ENCODE results near the gene PNPLA5. TPM values are rescaled to one million over a fixed set of nuclear protein-coding genes. Genes with fewer than 3 reads are reported as not detected.

Gene PNPLA5
- polyA plus RNA-seq, 2 of the 4 experiments (the other 2 are of a cell fraction) = not detected

GRCh38 chr22:43853328-43853931 lies 38.4 kb downstream of the PNPLA5 start:
- Histone ChIP-seq H3K4me2 (no peak overlapping the region), H3K9me3 (no peaks in the 10 kb centered on the region), H3K4me3 (no peak overlapping the region), H3K27ac (no peak overlapping the region), H3K4me1 (no peaks in the 10 kb centered on the region)
- TF ChIP-seq ZC3H11A (IDR thresholded peaks at IDR 0.05) (no peak), POLR2A (IDR thresholded peaks at IDR 0.05; ENCODE audit: low read length) (no peak), GATA3 (IDR thresholded peaks at IDR 0.05; ENCODE audit: borderline replicate concordance) (no peak), JUN (IDR thresholded peaks at IDR 0.05) (no peak), HES2 (IDR thresholded peaks at IDR 0.05) (no peak), TP53 (CRISPR knock-in tag; IDR thresholded peaks at IDR 0.05) (no peak), MAX (IDR thresholded peaks at IDR 0.05) (no peak), POLR2AphosphoS2 (conservative IDR thresholded peaks at IDR 0.05; ENCODE audit: low read length) (no peak), ZNF302 (CRISPR knock-in tag; IDR thresholded peaks at IDR 0.05) (no peak), EHMT2 (IDR thresholded peaks at IDR 0.05; ENCODE audit: low read depth) (no peak), REST (IDR thresholded peaks at IDR 0.05) (no peak), PBX3 (IDR thresholded peaks at IDR 0.05) (no peak), ATOH8 (CRISPR knock-in tag; IDR thresholded peaks at IDR 0.05; ENCODE audit: low read depth) (no peak), ELK1 (IDR thresholded peaks at IDR 0.05; ENCODE audit: low read depth, low read length) (no peak), RFX5 (IDR thresholded peaks at IDR 0.05) (no peak), MYC (IDR thresholded peaks at IDR 0.05; ENCODE audit: borderline replicate concordance, low read length) (no peak), HOXB5 (CRISPR knock-in tag; IDR thresholded peaks at IDR 0.05) (no peak), EHF (CRISPR knock-in tag; IDR thresholded peaks at IDR 0.05) (no peak)
- 44% methylated on average over 3 of the region's 10 CpGs for WGBS (ENCODE audit: missing lambda C conversion rate)
- POLR2A ChIA-PET = no interaction called here
- CTCF ChIA-PET = interaction anchor here (1.0 kb wide), 1 partner anchor 9 kb away, joined by 3 read pairs; no protein-coding TSS in a partner anchor
- FAIRE-seq (no peak), ATAC-seq (no peak), DNase-seq (ENCODE audit: low read depth in 1 of 2, low spot score in 1 of 2) (no peak)

GRCh38 chr22:43852573-43853327 lies 39.1 kb downstream of the PNPLA5 start:
- H3K9me3 ChIP-seq = no peaks in the 10 kb centered on the region
- POLR2A ChIA-PET = no interaction called here
- DNase-seq (ENCODE audit: low read depth in 1 of 2, low spot score in 1 of 2) (no peak), ATAC-seq (no peak), FAIRE-seq (no peak)
- H3K4me2 ChIP-seq = no peak overlapping the region
- H3K27ac ChIP-seq = no peak overlapping the region
- 56% methylated on average over 19 of the region's 19 CpGs for WGBS (ENCODE audit: missing lambda C conversion rate)
- no peaks in the 10 kb centered on the region for H3K4me1 ChIP-seq
- CTCF ChIA-PET = interaction anchor here (1.0 to 2.0 kb wide), 6 partner anchors 8 to 467 kb away, joined by 3 to 6 read pairs (median 3); no protein-coding TSS in a partner anchor
- TF ChIP-seq HEYL (CRISPR knock-in tag; IDR thresholded peaks at IDR 0.05) (no peak), BHLHE40 (IDR thresholded peaks at IDR 0.05; ENCODE audit: low read depth, low read length) (no peak), BCL3 (IDR thresholded peaks at IDR 0.05) (no peak), KDM1A (IDR thresholded peaks at IDR 0.05; ENCODE audit: low read depth) (no peak), MYC (IDR thresholded peaks at IDR 0.05; ENCODE audit: borderline replicate concordance, low read length) (no peak)
- H3K4me3 ChIP-seq = no peak overlapping the region

Data from A549 (cell line).